Neural crest cell (in vitro differentiated cells): ENCODE measurements around the gene EPHA4. TPM values are rescaled to one million over a fixed set of nuclear protein-coding genes. Genes with fewer than 3 reads are reported as not detected.

Experiments used
- DNase-seq: peaks from one replicate; pipeline ENCODE4 v3.0.0; 2021; ENCODE audit warnings: low read depth, mixed read lengths, low spot score
- H3K27ac Mint-ChIP-seq: one replicate; pipeline ENCODE4 v1.8.0; 2021; ENCODE audit warnings: mild to moderate bottlenecking, mixed read lengths; ENCODE audit not compliant: unreplicated experiment
- H3K27me3 Mint-ChIP-seq: 2 replicates; pipeline ENCODE4 v1.8.0; 2021; ENCODE audit warnings: low read depth, mild to moderate bottlenecking, mixed read lengths
- H3K36me3 Mint-ChIP-seq: 2 replicates; pipeline ENCODE4 v1.8.0; 2021; ENCODE audit warnings: low read depth, mild to moderate bottlenecking, mixed read lengths
- H3K4me1 Mint-ChIP-seq: 2 replicates; pipeline ENCODE4 v1.8.0; 2021; ENCODE audit warnings: mixed read lengths
- H3K4me3 Mint-ChIP-seq: one replicate; pipeline ENCODE4 v1.8.0; 2021; ENCODE audit warnings: mild to moderate bottlenecking, mixed read lengths
- H3K9me3 Mint-ChIP-seq: 2 replicates; pipeline ENCODE4 v1.8.0; 2021; ENCODE audit warnings: mixed read lengths
- CTCF ChIP-seq: fragments of 200-600 bp; sonication (generic); conservative IDR thresholded peaks from 2 replicates; pipeline ENCODE4 v1.5.0; 2021; ENCODE audit warnings: antibody characterized with exemption, mild to moderate bottlenecking
- total RNA-seq: library from RNA; stranded (reverse); gene quantifications from 2 replicates; pipeline ENCODE4 v1.2.1, GENCODE V29; 2021

EPHA4 gene
- total RNA-seq, 1 donor from 2014 or later: 108 TPM

GRCh38 chr2:221397187-221397586, 174.9 kb downstream of the EPHA4 start:
- DNase-seq: no peak
- Mint-ChIP-seq H3K27me3 (no peaks in the 10 kb centered on the region), H3K4me3 (no peak overlapping the region), H3K27ac (no peak overlapping the region), H3K4me1 (no peaks in the 10 kb centered on the region), H3K9me3 (peaks cover 16% of the 10 kb centered on the region), H3K36me3 (peaks cover 20% of the 10 kb centered on the region)
- no peak for TF ChIP-seq CTCF

GRCh38 chr2:221392228-221392881, 179.7 kb downstream of the EPHA4 start:
- no peaks in the 10 kb centered on the region for H3K36me3 Mint-ChIP-seq
- no peaks in the 10 kb centered on the region for H3K27me3 Mint-ChIP-seq
- no peak overlapping the region for H3K27ac Mint-ChIP-seq
- H3K4me1 Mint-ChIP-seq: peaks cover 4% of the 10 kb centered on the region
- DNase-seq: no peak
- no peak for TF ChIP-seq CTCF
- H3K4me3 Mint-ChIP-seq: no peak overlapping the region
- H3K9me3 Mint-ChIP-seq: no peaks in the 10 kb centered on the region

- Mint-ChIP-seq H3K9me3 (no peaks in the 10 kb centered on the region), H3K36me3 (no peaks in the 10 kb centered on the region), H3K4me1 (peaks cover 4% of the 10 kb centered on the region), H3K27me3 (no peaks in the 10 kb centered on the region), H3K27ac (no peak overlapping the region), H3K4me3 (no peak overlapping the region)
- DNase-seq: no peak
- no peak for TF ChIP-seq CTCF
Measured at GRCh38 chr2:221390878-221391277, 181.2 kb downstream of the EPHA4 start.

GRCh38 chr2:221389904-221390303, 182.2 kb downstream of the EPHA4 start:
- Mint-ChIP-seq H3K36me3 (no peaks in the 10 kb centered on the region), H3K27me3 (no peaks in the 10 kb centered on the region), H3K4me1 (peaks cover 4% of the 10 kb centered on the region), H3K27ac (no peak overlapping the region), H3K9me3 (no peaks in the 10 kb centered on the region), H3K4me3 (no peak overlapping the region)
- DNase-seq: no peak
- no peak for TF ChIP-seq CTCF

DNA sequence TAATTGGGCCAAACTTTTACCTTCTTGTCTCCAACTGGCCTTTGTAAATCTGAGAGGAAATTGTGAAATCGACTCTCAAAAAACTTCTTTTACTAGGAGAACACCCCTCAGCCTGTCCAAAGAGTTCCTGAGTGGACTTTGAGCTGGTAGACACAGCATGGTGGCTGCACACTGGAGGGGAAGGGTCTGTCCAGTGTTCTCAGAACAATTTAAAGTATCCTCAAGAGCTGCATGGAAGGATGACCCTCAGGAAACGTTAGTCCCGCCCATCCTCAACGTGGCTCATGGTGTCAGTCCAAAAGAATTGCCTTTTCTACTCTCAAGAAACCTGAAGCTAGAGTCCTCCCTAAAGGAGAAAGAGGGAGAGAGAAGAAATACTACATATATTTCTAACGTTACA, 182.7 kb downstream of the EPHA4 start:
- no peak overlapping the region for H3K4me3 Mint-ChIP-seq
- TF ChIP-seq CTCF: no peak
- no peaks in the 10 kb centered on the region for H3K36me3 Mint-ChIP-seq
- H3K27me3 Mint-ChIP-seq: no peaks in the 10 kb centered on the region
- H3K27ac Mint-ChIP-seq: no peak overlapping the region
- H3K9me3 Mint-ChIP-seq: no peaks in the 10 kb centered on the region
- no peak for DNase-seq
- H3K4me1 Mint-ChIP-seq: peaks cover 4% of the 10 kb centered on the region
